ENCODE measurements around the gene MAS1L.

- TF ChIP-seq CTCF (IDR thresholded peaks at IDR 0.05; ENCODE audit: low read length) (no peak), EZH2 (IDR thresholded peaks at IDR 0.05; ENCODE audit: borderline replicate concordance, low read length) (no peak)
Measured at GRCh38 chr6:29528988-29529560, 41.3 kb upstream of the MAS1L start.

Data from OCI-LY1 (cell line).